Measurements from ENCODE around the gene ANKRD35.

DNA sequence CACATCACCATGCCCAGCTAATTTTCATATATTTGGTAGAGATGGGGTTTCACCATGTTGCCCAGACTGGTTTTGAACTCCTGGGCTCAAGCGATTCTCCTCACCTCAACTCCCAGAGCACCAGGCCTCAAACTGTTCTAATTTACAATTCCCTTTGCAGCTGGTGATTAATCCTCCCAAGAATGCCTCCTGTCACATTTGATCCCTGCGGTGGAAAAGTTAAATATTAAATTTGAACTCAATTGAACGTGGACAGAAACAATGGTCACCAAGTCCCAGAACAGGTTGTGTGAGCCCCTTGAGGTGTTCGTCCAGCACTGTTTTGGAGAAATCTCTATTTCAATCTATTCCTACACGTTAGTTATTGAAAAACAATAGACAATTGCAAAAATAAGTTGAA lies 2.0 kb upstream of the ANKRD35 start:
- TF ChIP-seq POLR2A (IDR thresholded peaks at IDR 0.05; ENCODE audit: low read depth, low read length) (no peak), POLR2AphosphoS5 (IDR thresholded peaks at IDR 0.05; ENCODE audit: low read depth, low read length) (no peak)
